Lower lobe of right lung (tissue), 2 donors: ENCODE measurements around the gene USF2. TPM values are rescaled to one million over a fixed set of nuclear protein-coding genes. Genes with fewer than 3 reads are reported as not detected.
A peak's percentile ranks its signal among the peaks of the same experiment; 100 is the strongest.

ENCODE experiments used
- ATAC-seq, 2 donors: fragments of 200-7000 bp; cut with Tn5 transposase; one replicate each; pipeline ENCODE4 v1.9.1; 2020 to 2022; ENCODE audit warnings: mild to moderate bottlenecking in 2 of 2, moderate library complexity in 2 of 2
- DNase-seq: peaks from one replicate; pipeline ENCODE4 v3.0.0-alpha.2; 2020
- H3K27ac ChIP-seq: fragments of 200-600 bp; one replicate; pipeline ENCODE4 v1.8.0; 2022
- H3K27me3 ChIP-seq: fragments of 200-600 bp; one replicate; pipeline ENCODE4 v1.8.0; 2022; ENCODE audit warnings: low read depth
- H3K36me3 ChIP-seq: fragments of 200-600 bp; one replicate; pipeline ENCODE4 v1.8.0; 2022; ENCODE audit warnings: mild to moderate bottlenecking
- H3K4me1 ChIP-seq: fragments of 200-600 bp; one replicate; pipeline ENCODE4 v1.8.0; 2022
- H3K4me3 ChIP-seq: fragments of 200-600 bp; one replicate; pipeline ENCODE4 v1.8.0; 2022; ENCODE audit warnings: mild to moderate bottlenecking
- H3K9me3 ChIP-seq: fragments of 200-600 bp; one replicate; pipeline ENCODE4 v1.8.0; 2022
- CTCF ChIP-seq: fragments of 200-600 bp; IDR thresholded peaks from one replicate; pipeline ENCODE4 v1.8.0; 2022; ENCODE audit warnings: antibody characterized with exemption, mild to moderate bottlenecking
- intact Hi-C: fragments of 100-400 bp; cut with DNase I; formaldehyde crosslinking; loops from one replicate; pipeline ENCODE4 v1.11.0; 2022
- total RNA-seq: library from RNA; stranded (reverse); fragmentation: NEBNext Ultra II Directional; extraction: Animal tissue kit (Norgen Biotek cat#: 25700); gene quantifications from one replicate; pipeline ENCODE4 v1.2.1, GENCODE V29; 2021
- donor health status: DM: no; HTN: yes; CAD: no; lungs with severe emphysema.

USF2 gene
- total RNA-seq, 1 donor from 2014 or later: 171 TPM

- peaks cover 25% of the 10 kb centered on the region for H3K4me1 ChIP-seq
- H3K36me3 ChIP-seq: no peaks in the 10 kb centered on the region
- H3K27me3 ChIP-seq: no peaks in the 10 kb centered on the region
- DNase-seq (no peak), ATAC-seq (no peak)
- no peaks in the 10 kb centered on the region for H3K9me3 ChIP-seq
- TF ChIP-seq CTCF: no peak
- no peak overlapping the region for H3K4me3 ChIP-seq
- H3K27ac ChIP-seq: no peak overlapping the region
- intact Hi-C loops: no loop called here
Observed at GRCh38 chr19:35321291-35321690, 52.5 kb downstream of the USF2 start.

- H3K4me1 ChIP-seq: peaks cover 24% of the 10 kb centered on the region
- no peak for DNase-seq
- no peak overlapping the region for H3K4me3 ChIP-seq
- intact Hi-C loops: no loop called here
- H3K36me3 ChIP-seq: no peaks in the 10 kb centered on the region
- ATAC-seq: no peak
- H3K9me3 ChIP-seq: no peaks in the 10 kb centered on the region
- no peaks in the 10 kb centered on the region for H3K27me3 ChIP-seq
- TF ChIP-seq CTCF: no peak
- H3K27ac ChIP-seq: no peak overlapping the region
Observed at GRCh38 chr19:35322014-35322413, 53.3 kb downstream of the USF2 start.

GRCh38 chr19:35327642-35328041, 58.9 kb downstream of the USF2 start:
- ATAC-seq: no peak
- no peak for DNase-seq
- Histone ChIP-seq H3K4me1 (no peaks in the 10 kb centered on the region), H3K9me3 (no peaks in the 10 kb centered on the region), H3K4me3 (no peak overlapping the region), H3K27ac (no peak overlapping the region), H3K27me3 (peaks cover 19% of the 10 kb centered on the region), H3K36me3 (no peaks in the 10 kb centered on the region)
- intact Hi-C loops: no loop called here
- TF ChIP-seq CTCF: no peak

- ATAC-seq: peak in 1 of 2 donors; percentile 36
- intact Hi-C loops: no loop called here
- no peak for TF ChIP-seq CTCF
- Histone ChIP-seq H3K4me1 (no peaks in the 10 kb centered on the region), H3K4me3 (no peak within 1 kb of the TSS), H3K27ac (no peak within 1 kb of the TSS), H3K27me3 (peaks cover 20% of the 10 kb centered on the region), H3K9me3 (no peaks in the 10 kb centered on the region), H3K36me3 (no peaks in the 10 kb centered on the region)
- no peak for DNase-seq
Observed at GRCh38 chr19:35328851-35329285, 60.1 kb downstream of the USF2 start, which contains the start of gene CD22. Gene CD22 (plus strand): TSS chr19:35329187. CDS start chr19:35332041, 2,854 bp downstream.

GRCh38 chr19:35329323-35329722, 60.6 kb downstream of the USF2 start:
- H3K27ac ChIP-seq: no peak overlapping the region
- ATAC-seq (peak in 1 of 2 donors; percentile 38), DNase-seq (no peak)
- TF ChIP-seq CTCF: no peak
- intact Hi-C loops: no loop called here
- H3K4me1 ChIP-seq: no peaks in the 10 kb centered on the region
- H3K36me3 ChIP-seq: no peaks in the 10 kb centered on the region
- peaks cover 24% of the 10 kb centered on the region for H3K27me3 ChIP-seq
- no peaks in the 10 kb centered on the region for H3K9me3 ChIP-seq
- no peak overlapping the region for H3K4me3 ChIP-seq

Other genes starting within 250 kb of the USF2 start
- gene SCN1B, start 238.5 kb upstream of the USF2 start, total RNA-seq: 9.8 TPM
- 28.1 TPM for gene HPN, start 227.2 kb upstream of the USF2 start, total RNA-seq
- gene FXYD3, start 153.1 kb upstream of the USF2 start, total RNA-seq: 135 TPM
- gene LGI4, start 133.9 kb upstream of the USF2 start, total RNA-seq: 6.3 TPM
- gene FXYD1, start 130.1 kb upstream of the USF2 start, total RNA-seq: 49.7 TPM
- gene FXYD7, start 125.7 kb upstream of the USF2 start, total RNA-seq: not detected
- gene FXYD5, start 114.2 kb upstream of the USF2 start, total RNA-seq: 152 TPM
- 0.41 TPM for gene FAM187B, start 40.2 kb upstream of the USF2 start, total RNA-seq
- 74.1 TPM for gene LSR, start 20.0 kb upstream of the USF2 start, total RNA-seq
- not detected for gene HAMP, start 13.6 kb downstream of the USF2 start, total RNA-seq
- gene MAG, start 23.2 kb downstream of the USF2 start, total RNA-seq: not detected
- gene CD22, start 60.2 kb downstream of the USF2 start, total RNA-seq: 19.1 TPM
- not detected for gene FFAR1, start 78.9 kb downstream of the USF2 start, total RNA-seq
- gene FFAR3, start 89.5 kb downstream of the USF2 start, total RNA-seq: not detected
- gene GPR42, start 102.1 kb downstream of the USF2 start, total RNA-seq: not detected
- gene FFAR2, start 179.3 kb downstream of the USF2 start, total RNA-seq: 4.7 TPM
- gene KRTDAP, start 221.5 kb downstream of the USF2 start, total RNA-seq: 0.89 TPM
- 70.7 TPM for gene DMKN, start 244.7 kb downstream of the USF2 start, total RNA-seq